ENCODE results near the gene ATXN3.
"Not testable (repeated sequence)": the region's sequence is repeated elsewhere in the genome, so short reads cannot be mapped to it uniquely, and the experiment has no call there.

ATXN3 gene

GRCh38 chr14:92058006-92058917 lies 48.1 kb downstream of the ATXN3 start:
- TF ChIP-seq, protein P1, sequence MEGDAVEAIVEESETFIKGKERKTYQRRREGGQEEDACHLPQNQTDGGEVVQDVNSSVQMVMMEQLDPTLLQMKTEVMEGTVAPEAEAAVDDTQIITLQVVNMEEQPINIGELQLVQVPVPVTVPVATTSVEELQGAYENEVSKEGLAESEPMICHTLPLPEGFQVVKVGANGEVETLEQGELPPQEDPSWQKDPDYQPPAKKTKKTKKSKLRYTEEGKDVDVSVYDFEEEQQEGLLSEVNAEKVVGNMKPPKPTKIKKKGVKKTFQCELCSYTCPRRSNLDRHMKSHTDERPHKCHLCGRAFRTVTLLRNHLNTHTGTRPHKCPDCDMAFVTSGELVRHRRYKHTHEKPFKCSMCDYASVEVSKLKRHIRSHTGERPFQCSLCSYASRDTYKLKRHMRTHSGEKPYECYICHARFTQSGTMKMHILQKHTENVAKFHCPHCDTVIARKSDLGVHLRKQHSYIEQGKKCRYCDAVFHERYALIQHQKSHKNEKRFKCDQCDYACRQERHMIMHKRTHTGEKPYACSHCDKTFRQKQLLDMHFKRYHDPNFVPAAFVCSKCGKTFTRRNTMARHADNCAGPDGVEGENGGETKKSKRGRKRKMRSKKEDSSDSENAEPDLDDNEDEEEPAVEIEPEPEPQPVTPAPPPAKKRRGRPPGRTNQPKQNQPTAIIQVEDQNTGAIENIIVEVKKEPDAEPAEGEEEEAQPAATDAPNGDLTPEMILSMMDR (IDR thresholded peaks at IDR 0.05; ENCODE audit: low read depth, low read length): no peak
- DNase-seq (ENCODE audit: extremely low read depth, low read depth): no peak

- no peak for DNase-seq (ENCODE audit: extremely low read depth, low read depth)
- TF ChIP-seq, protein P1 (IDR thresholded peaks at IDR 0.05; ENCODE audit: low read depth, low read length): no peak
These were observed 56.6 kb downstream of the ATXN3 start for GRCh38 chr14:92049781-92050180.

DNA sequence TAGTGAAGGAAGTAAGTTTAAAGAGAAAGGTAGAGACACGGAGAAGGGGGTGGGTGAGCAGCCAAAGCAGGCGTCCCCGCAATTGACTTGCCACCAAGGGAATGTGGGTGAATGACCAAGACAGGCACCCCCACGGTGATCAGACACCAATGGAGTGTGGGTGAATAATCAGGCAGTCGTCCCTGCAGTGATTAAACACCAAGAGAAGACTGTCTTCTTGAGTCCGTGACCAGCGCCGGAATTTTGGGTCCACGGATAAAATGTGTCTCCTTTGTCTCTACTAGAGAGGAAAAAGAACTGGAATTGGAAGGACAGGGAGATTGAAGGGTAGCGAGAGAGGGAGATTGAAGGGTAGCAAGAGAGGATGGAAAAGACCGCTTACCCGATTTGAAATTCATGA lies 57.2 kb downstream of the ATXN3 start:
- DNase-seq (ENCODE audit: extremely low read depth, low read depth): not testable (repeated sequence)

DNA sequence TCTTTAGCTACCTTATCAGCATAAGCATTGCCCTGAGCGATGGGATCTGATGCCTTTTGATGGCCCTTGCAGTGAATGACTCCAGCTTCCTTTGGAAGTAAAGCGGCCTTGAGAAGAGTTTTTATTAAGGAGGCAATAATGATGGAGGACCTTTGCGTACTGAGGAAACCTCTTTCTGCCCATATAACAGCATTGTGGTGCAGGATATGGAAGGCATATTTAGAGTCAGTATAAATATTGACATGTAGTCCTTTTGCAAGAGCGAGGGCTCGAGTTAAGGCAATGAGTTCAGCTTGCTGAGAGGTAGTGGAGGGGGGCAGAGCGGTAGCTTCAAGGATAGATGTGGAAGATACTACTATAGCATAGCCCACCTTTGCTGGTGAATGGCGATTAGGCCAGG lies 60.5 kb downstream of the ATXN3 start:
- DNase-seq (ENCODE audit: extremely low read depth, low read depth): not testable (repeated sequence)

GRCh38 chr14:92041766-92042165 lies 64.6 kb downstream of the ATXN3 start:
- DNase-seq (ENCODE audit: extremely low read depth, low read depth): not testable (repeated sequence)

- TF ChIP-seq, protein P1 (IDR thresholded peaks at IDR 0.05; ENCODE audit: low read depth, low read length): no peak
- no peak for DNase-seq (ENCODE audit: extremely low read depth, low read depth)
These were observed 65.2 kb downstream of the ATXN3 start for GRCh38 chr14:92041203-92041602.

DNA sequence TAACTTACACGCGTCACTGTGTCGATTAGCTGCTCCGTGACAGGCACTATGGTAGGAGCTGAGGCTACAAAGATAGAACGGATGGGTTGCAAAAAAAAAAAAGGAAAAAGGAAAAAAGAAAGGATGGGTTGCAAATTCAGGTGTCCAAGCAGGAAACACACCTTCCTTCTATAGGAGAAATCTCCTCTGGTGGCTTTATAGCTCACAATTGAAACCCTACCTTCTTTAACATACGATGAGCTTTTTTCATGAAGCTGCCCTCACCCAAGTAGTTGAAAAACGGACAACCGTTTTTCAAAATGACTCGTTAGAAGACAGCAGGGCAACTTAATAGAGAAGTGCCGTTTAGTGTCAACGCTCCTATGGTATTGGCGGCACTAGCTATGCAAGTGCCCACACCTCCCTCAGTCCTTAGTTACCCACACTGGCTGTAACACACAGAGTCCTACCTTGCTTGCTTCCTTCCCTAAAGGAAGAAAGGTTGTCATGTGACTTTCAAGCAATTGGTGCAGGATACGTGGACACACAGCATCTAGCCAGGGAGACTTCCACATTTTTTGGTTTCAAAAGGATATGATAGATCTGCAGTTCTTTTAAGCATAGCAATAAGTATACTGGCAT lies 65.8 kb downstream of the ATXN3 start:
- DNase-seq (ENCODE audit: extremely low read depth, low read depth): no peak
- TF ChIP-seq, protein P1 (IDR thresholded peaks at IDR 0.05; ENCODE audit: low read depth, low read length): no peak

DNA sequence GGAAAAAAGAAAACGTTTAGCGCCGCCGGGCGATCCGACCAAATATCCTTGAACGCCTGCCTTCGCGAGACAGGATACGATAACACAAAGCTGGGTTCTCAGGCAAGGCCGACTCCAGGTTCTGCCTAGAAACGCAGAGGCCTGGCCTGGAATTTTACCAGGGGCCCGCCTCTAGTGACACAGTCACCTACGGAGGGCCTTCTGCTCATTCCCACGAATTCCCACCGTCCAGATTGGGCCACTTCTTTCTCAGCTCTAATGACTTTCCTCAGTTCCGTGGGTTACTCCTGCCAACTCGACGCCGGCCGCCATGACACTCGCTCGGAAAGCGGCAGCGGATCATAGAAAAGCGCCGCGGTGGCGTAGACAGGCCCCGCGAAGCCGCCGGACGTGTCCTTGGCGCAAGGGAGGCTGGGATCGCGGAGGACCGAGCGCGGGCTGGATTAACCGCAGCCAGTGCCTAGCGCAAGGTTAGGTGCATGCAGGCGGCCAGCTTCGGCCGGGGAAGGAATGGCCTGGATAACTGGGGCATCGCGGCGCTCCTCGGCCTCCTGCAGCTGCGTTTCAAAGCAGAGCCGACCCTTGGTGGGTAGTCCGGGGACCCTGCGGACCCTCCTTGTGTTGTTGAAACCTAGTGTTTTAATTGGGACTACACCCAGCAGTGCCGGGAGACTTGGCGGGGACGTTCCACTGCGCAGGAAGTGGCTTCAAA lies 66.5 kb downstream of the ATXN3 start, which contains the start of gene TRIP11:
TRIP11 (minus strand) TSS at position 341 of the 712 bp plus-strand sequence. CDS start 374 bp downstream, outside the sequence.
- TF ChIP-seq, protein P1 (IDR thresholded peaks at IDR 0.05; ENCODE audit: low read depth, low read length): no peak
- DNase-seq (ENCODE audit: extremely low read depth, low read depth): peak; percentile 80
